Astrocyte (in vitro differentiated cells and primary cell): ENCODE data around the gene TMEM170B.

Experiments
- EZH2 ChIP-seq: IDR thresholded peaks from 2 replicates; pipeline ENCODE4 v1.6.1; 2012; ENCODE audit warnings: mild to moderate bottlenecking, low read length, inconsistent platforms; ENCODE audit not compliant: insufficient read depth
- TF ChIP-seq, protein P1 (sequence below): IDR thresholded peaks from 2 replicates; pipeline ENCODE4 v1.5.1; 2011; ENCODE audit warnings: low read depth, mild to moderate bottlenecking, inconsistent platforms, low read length, moderate library complexity; ENCODE audit not compliant: insufficient read depth

- TF ChIP-seq, protein P1, sequence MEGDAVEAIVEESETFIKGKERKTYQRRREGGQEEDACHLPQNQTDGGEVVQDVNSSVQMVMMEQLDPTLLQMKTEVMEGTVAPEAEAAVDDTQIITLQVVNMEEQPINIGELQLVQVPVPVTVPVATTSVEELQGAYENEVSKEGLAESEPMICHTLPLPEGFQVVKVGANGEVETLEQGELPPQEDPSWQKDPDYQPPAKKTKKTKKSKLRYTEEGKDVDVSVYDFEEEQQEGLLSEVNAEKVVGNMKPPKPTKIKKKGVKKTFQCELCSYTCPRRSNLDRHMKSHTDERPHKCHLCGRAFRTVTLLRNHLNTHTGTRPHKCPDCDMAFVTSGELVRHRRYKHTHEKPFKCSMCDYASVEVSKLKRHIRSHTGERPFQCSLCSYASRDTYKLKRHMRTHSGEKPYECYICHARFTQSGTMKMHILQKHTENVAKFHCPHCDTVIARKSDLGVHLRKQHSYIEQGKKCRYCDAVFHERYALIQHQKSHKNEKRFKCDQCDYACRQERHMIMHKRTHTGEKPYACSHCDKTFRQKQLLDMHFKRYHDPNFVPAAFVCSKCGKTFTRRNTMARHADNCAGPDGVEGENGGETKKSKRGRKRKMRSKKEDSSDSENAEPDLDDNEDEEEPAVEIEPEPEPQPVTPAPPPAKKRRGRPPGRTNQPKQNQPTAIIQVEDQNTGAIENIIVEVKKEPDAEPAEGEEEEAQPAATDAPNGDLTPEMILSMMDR = peak; percentile 88
- no peak for TF ChIP-seq EZH2
Observed at GRCh38 chr6:11496152-11497060, 41.1 kb upstream of the TMEM170B start.
